K562 (cell line): Measurements from ENCODE around the gene ST6GALNAC6. TPM values are rescaled to one million over a fixed set of nuclear protein-coding genes. Genes with fewer than 3 reads are reported as not detected.

Experiments used
- CBX1 ChIP-seq: sonication (generic); IDR thresholded peaks from 2 replicates; pipeline ENCODE4 v1.6.1; 2016; ENCODE audit warnings: antibody characterized with exemption, low read depth, mild to moderate bottlenecking
- FOSL1 ChIP-seq: fragments of 200-800 bp; sonication (Bioruptor generic); conservative IDR thresholded peaks from 2 replicates; pipeline ENCODE4 v1.6.1; 2016; ENCODE audit warnings: missing genetic modification characterization, missing compliant biosample characterization
- FOXK2 ChIP-seq, 2 experiments: fragments of 450-650 bp; IDR thresholded peaks in 1 of 2; conservative IDR thresholded peaks in 1 of 2; 2 replicates each; pipeline ENCODE4 v1.6.1; 2016; ENCODE audit warnings: low read depth in 2 of 2, mild to moderate bottlenecking in 1 of 2
- MTA3 ChIP-seq: fragments of 450-650 bp; formaldehyde crosslinking; IDR thresholded peaks from 2 replicates; pipeline ENCODE4 v1.6.1; 2017; ENCODE audit warnings: mild to moderate bottlenecking, borderline replicate concordance
- NCOA1 ChIP-seq: fragments of 450-650 bp; IDR thresholded peaks from 2 replicates; pipeline ENCODE4 v1.6.1; 2016; ENCODE audit warnings: low read depth
- NKRF ChIP-seq: fragments of 450-650 bp; IDR thresholded peaks from 2 replicates; pipeline ENCODE4 v1.6.1; 2016; ENCODE audit warnings: borderline replicate concordance
- SMARCE1 ChIP-seq: fragments of 450-650 bp; IDR thresholded peaks from 2 replicates; pipeline ENCODE4 v1.7.1; 2016; ENCODE audit warnings: mild to moderate bottlenecking
- USF1 ChIP-seq: sonication (generic); formaldehyde crosslinking; IDR thresholded peaks from 2 replicates; pipeline ENCODE4 v1.9.0; 2022; ENCODE audit warnings: mild to moderate bottlenecking, missing genetic modification reagents
- ZEB2 ChIP-seq: fragments of 450-650 bp; IDR thresholded peaks from 2 replicates; pipeline ENCODE4 v1.6.1; 2016
- ZNF146 ChIP-seq: IDR thresholded peaks from one replicate; pipeline ENCODE4 v1.6.1; 2018; ENCODE audit warnings: missing compliant biosample characterization; ENCODE audit not compliant: unreplicated experiment
- polyA plus RNA-seq, 8 experiments: library from polyadenylated mRNA; depleted of rRNA in 4 of 8; stranded (reverse) in 5 of 8; unstranded in 3 of 8; fragments of >200 nt; fragmentation: Nextera tagmentation in 2 of 8; fragmentation: Illumina TruSeq in 1 of 8; extraction: Ambion mirVana in 2 of 8; extraction: Trizol in 1 of 8; gene quantifications; 2 replicates each; pipeline versions ENCODE4 v1.2.1 to v1.2.3, GENCODE V29; 2011 to 2014; ENCODE audit warnings: inconsistent platforms in 1 of 8, missing spikeins in 1 of 8
- total RNA-seq, 7 experiments: library from RNA; depleted of rRNA in 6 of 7; stranded (reverse); fragments of >200 nt in 6 of 7; fragmentation: Illumina TruSeq in 2 of 7; extraction: Trizol in 2 of 7; gene quantifications; 2 replicates each; pipeline versions ENCODE4 v1.2.1 to v1.2.3, GENCODE V29; 2011 to 2021; ENCODE audit warnings: low replicate concordance in 1 of 7

ST6GALNAC6 gene
- total and polyA plus RNA-seq, 9 of the 15 experiments (the other 6 are each of a cell fraction or from before 2014, with no cell fraction given), result 0.13 to 23.0 (median 14.5) TPM

GRCh38 chr9:127848756-127849504 is 50.5 kb downstream of the ST6GALNAC6 start (continued):
- TF ChIP-seq NKRF, result no peak
- 0 out of 2 replicates have a peak, but pooled peaks have one; percentile 46 for TF ChIP-seq MTA3
- TF ChIP-seq USF1 (CRISPR knock-in tag), result peak; percentile 52; the same call in 1 of the 2 replicates
- peak; percentile 51; the same call in 1 of the 2 replicates for TF ChIP-seq NCOA1
- TF ChIP-seq ZNF146 (CRISPR knock-in tag), result no peak
- peak in 1 of 2 experiments; percentile 58; a peak in 1 of 4 replicates for TF ChIP-seq FOXK2 (conservative IDR thresholded peaks at IDR 0.05 in 1 of 2, IDR thresholded peaks at IDR 0.05 in 1 of 2; ENCODE audit: low read depth in 2 of 2)
- TF ChIP-seq ZEB2, result peak; percentile 78; the same call in 1 of the 2 replicates
- TF ChIP-seq CBX1, result peak; percentile 85
- TF ChIP-seq SMARCE1, result peak; percentile 43; the same call in 1 of the 2 replicates
- peak; percentile 77 for TF ChIP-seq FOSL1 (tag)
